GM12874 (cell line): ENCODE measurements around the gene RSRC2.

Experiments used
- TF ChIP-seq, protein P1 (sequence below): IDR thresholded peaks from 2 replicates; pipeline ENCODE4 v1.5.1; 2011; ENCODE audit warnings: low read depth, mild to moderate bottlenecking, control low read depth, low read length, moderate library complexity; ENCODE audit not compliant: insufficient read depth

Gene RSRC2

DNA sequence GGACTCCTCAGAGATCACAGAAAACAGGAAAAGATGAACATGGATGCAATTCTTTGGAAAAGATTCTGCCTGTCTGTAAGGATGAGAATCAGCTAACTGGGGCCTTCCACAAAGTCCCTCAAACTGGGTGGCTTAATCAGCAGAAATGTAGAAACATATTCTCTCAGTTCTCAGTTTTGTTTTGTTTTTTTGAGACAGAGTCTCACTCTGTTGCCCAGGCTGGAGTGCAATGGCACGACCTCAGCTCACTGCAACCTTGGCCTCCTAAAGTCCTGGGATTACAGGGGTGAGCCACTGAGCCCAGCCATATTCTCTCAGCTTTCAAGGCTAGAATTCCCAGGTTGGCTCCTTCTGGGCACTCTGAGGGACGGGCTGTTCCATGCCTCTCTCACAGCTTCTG lies 66.1 kb downstream of the RSRC2 start:
- TF ChIP-seq, protein P1, sequence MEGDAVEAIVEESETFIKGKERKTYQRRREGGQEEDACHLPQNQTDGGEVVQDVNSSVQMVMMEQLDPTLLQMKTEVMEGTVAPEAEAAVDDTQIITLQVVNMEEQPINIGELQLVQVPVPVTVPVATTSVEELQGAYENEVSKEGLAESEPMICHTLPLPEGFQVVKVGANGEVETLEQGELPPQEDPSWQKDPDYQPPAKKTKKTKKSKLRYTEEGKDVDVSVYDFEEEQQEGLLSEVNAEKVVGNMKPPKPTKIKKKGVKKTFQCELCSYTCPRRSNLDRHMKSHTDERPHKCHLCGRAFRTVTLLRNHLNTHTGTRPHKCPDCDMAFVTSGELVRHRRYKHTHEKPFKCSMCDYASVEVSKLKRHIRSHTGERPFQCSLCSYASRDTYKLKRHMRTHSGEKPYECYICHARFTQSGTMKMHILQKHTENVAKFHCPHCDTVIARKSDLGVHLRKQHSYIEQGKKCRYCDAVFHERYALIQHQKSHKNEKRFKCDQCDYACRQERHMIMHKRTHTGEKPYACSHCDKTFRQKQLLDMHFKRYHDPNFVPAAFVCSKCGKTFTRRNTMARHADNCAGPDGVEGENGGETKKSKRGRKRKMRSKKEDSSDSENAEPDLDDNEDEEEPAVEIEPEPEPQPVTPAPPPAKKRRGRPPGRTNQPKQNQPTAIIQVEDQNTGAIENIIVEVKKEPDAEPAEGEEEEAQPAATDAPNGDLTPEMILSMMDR: no peak

DNA sequence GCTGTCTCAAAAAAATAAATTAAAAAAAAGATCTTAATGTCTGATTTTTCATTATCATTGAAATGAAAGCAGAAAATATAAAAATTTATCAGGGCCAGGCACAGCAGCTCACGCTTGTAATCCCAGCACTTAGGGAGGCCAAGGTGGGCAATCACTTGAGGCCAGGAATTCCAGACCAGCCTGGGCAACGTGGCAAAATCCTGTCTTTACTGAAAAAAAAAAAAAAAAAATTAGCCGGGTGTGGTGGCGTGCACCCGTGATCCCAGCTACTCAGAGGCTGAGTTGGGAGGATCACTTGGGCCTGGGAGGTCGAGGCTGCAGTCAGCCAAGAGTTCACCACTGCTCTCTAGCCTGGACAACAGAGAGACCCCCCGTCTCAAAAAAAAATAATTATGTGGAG lies 66.7 kb downstream of the RSRC2 start:
- TF ChIP-seq, protein P1: no peak

DNA sequence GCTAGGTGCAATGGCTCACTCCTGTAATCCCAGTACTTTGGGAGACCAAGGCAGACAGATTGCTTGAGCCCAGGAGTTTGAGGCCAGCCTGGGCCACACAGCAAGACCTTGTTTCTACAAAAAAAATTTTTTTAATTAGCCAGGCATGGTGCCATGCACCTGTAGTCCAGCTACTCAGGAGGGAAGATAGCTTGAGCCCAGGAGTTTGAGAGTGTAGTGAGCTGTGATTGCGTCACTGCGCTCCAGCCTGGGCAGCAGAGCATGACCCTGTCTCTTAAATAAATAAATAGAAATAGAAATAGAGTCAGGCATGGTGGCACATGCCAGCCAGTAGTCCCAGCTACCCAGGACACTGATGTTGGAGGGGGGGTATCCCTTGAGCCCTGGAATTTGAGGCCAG lies 67.5 kb downstream of the RSRC2 start:
- TF ChIP-seq, protein P1: no peak

DNA sequence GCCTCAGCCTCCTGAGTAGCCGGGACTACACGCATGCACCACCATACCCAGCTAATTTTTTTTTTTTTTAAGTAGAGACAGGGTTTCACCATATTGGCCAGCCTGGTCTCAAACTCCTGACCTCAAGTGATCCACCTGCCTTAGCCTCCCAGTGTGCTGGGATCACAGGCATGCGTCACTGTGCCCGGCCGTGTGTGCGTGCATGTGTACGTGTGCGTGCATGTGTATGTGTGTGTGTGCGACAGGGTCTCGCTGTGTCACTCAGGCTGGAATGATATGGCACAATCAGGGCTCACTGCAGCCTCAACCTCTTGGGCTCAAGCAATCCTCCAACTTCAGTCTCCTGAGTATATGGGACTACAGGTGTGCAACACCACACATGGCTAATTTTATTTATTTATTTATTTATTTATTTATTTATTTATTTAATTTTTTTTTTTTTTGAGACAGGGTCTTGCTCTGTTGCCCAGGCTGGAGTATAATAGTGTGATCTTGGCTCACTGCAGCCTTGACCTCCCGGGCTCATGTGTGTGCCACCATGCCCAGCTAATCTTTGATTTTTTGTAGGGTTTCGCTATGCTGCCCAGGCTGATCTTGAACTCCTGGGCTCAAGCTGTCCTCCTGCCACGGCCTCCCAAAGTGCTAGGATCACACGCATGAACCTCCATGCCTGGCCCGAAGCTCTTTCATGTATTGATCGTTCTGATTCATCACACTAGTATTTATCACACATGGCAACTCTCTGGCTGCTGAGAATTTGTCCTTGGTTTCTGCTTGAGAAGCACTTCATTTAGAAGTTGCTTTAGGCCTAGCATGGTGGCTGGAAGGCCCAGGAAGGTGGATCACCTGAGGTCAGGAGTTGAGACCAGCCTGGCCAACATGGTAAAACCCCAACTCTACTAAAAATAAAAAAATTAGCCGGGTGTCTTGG lies 68.4 kb downstream of the RSRC2 start:
- TF ChIP-seq, protein P1: no peak

DNA sequence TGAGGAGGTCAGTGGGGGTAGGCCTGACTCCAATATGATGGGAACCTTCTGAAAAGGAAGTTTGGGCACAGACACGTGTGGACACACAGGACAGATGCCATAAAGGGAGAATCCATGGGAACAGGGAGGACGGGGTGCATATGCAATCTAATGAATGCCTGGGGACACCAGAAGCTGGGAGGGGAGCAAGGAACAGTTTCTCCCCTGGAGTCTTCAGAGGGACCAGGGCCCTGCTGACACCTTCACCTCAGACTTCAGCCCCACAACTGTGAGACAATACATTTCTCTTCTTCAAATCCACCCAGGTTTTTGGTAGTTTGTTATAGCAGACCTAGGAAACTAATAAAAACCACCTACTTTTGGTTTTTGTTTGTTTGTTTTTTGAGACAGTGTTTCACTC lies 69.1 kb downstream of the RSRC2 start:
- TF ChIP-seq, protein P1: no peak

DNA sequence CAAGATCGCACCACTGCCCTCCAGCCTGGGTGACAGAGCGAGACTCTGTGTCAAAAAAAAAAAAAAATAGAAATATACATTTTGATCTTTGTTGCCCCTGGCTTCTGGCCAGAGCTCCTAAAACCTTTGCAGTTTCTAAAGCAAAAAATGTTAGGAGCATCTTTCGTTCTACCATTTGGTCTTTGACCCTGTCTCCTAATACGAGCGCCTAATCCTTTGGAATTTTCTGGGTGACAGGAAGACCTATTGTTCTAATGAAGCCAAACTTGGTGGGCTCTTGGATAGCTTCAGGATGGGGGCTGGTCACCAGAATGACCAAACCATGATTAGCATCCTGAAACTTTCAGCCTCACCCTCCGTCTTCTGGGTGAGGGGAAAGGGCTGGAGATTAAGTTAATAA lies 72.0 kb downstream of the RSRC2 start:
- TF ChIP-seq, protein P1: no peak

DNA sequence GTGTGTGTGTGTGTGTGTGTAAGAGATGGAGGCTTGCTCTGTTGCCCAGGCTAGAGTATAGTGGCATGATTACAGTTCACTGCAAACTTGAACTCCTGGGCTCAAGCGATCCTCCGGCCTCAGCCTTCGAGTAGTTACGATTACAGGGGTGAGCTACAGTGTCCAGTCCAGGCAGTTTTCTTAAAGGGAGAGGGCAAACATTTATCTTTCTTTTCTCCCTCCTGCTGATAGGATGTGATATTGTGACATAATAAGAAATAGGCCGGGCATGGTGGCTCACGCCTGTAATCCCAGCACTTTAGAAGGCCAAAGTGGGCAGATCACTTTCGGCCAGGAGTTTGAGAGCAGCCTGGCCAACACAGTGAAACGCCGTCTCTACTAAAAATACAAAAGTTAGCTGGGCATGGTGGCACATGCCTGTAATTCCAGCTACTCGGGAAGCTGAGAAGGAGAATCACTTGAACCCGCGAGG lies 72.5 kb downstream of the RSRC2 start:
- TF ChIP-seq, protein P1: no peak
